ENCODE measurements around the gene TEX53. TPM values are rescaled to one million over a fixed set of nuclear protein-coding genes. Genes with fewer than 3 reads are reported as not detected.

Gene TEX53
- total RNA-seq, 6 experiments from 2014 or later: not detected

GRCh38 chr9:114655689-114656088, 1.9 kb downstream of the TEX53 start:
- H3K4me3 ChIP-seq: no peak overlapping the region
- H3K9me3 ChIP-seq: no peaks in the 10 kb centered on the region
- no peaks in the 10 kb centered on the region for H3K36me3 ChIP-seq
- H3K4me1 ChIP-seq: no peaks in the 10 kb centered on the region
- no peaks in the 10 kb centered on the region for H3K27me3 ChIP-seq
- ATAC-seq (peak in 2 of 4 donors; percentile 28 to 30), DNase-seq (no peak)
- no peak for TF ChIP-seq POLR2A (IDR thresholded peaks at IDR 0.05)
- TF ChIP-seq CTCF (IDR thresholded peaks at IDR 0.05): no peak
- intact Hi-C loops (cut with DNase I): loop anchor here (10.0 kb wide), 3 partner anchors 151 to 251 kb away; partner anchors contain the start of gene WHRN (in 1 of the 2)
- no peak overlapping the region for H3K27ac ChIP-seq
- whole genome bisulfite sequencing (ENCODE audit: insufficient coverage, low coverage, low lambda C conversion rate, missing lambda C conversion rate): 44% methylated on average over 8 of the region's 8 CpGs

- DNase-seq: peak in 2 of 3 donors; percentile 44 to 68
- 28% methylated on average over 6 of the region's 6 CpGs for WGBS (ENCODE audit: insufficient coverage, low coverage, low lambda C conversion rate, missing lambda C conversion rate)
- H3K27ac ChIP-seq: no peak overlapping the region
These were observed 3.9 kb downstream of the TEX53 start for GRCh38 chr9:114653556-114654159.

GRCh38 chr9:114652776-114653555, 4.6 kb downstream of the TEX53 start:
- no peaks in the 10 kb centered on the region for H3K9me3 ChIP-seq
- H3K27me3 ChIP-seq: no peaks in the 10 kb centered on the region
- WGBS (ENCODE audit: insufficient coverage, low coverage, low lambda C conversion rate, missing lambda C conversion rate): 85% methylated on average over 2 of the region's 2 CpGs
- no peaks in the 10 kb centered on the region for H3K36me3 ChIP-seq
- intact Hi-C loops (cut with DNase I): loop anchor here (10.0 kb wide), 3 partner anchors 148 to 248 kb away; partner anchors contain the start of gene WHRN (in 1 of the 2)
- peak in 1 of 3 donors; percentile 39 for DNase-seq
- no peak for TF ChIP-seq CTCF (IDR thresholded peaks at IDR 0.05)
- TF ChIP-seq POLR2A (IDR thresholded peaks at IDR 0.05): no peak
- H3K4me1 ChIP-seq: no peaks in the 10 kb centered on the region
- no peak overlapping the region for H3K27ac ChIP-seq
- ATAC-seq: peak in 1 of 4 donors; percentile 46
- no peak overlapping the region for H3K4me3 ChIP-seq

More at GRCh38 chr9:114653556-114654159, 3.9 kb downstream of the TEX53 start:
- intact Hi-C loops (cut with DNase I): loop anchor here (10.0 kb wide), 3 partner anchors 149 to 249 kb away; partner anchors contain the start of gene WHRN (in 1 of the 2)
- peak; percentile 95 to 99 (median 98) for ATAC-seq
- Histone ChIP-seq H3K4me1 (no peaks in the 10 kb centered on the region), H3K27me3 (no peaks in the 10 kb centered on the region), H3K36me3 (no peaks in the 10 kb centered on the region), H3K9me3 (no peaks in the 10 kb centered on the region), H3K4me3 (no peak overlapping the region)
- peak; percentile 88 to 93 (median 90) for TF ChIP-seq CTCF (IDR thresholded peaks at IDR 0.05)
- TF ChIP-seq POLR2A (IDR thresholded peaks at IDR 0.05): no peak

GRCh38 chr9:114643896-114644295, 13.7 kb downstream of the TEX53 start:
- peak in 1 of 3 donors; percentile 13 for DNase-seq
- WGBS (ENCODE audit: insufficient coverage, low coverage, low lambda C conversion rate, missing lambda C conversion rate): 98% methylated on average over 4 of the region's 5 CpGs
- Histone ChIP-seq H3K27ac (no peak overlapping the region), H3K4me1 (no peaks in the 10 kb centered on the region), H3K9me3 (no peaks in the 10 kb centered on the region), H3K27me3 (no peaks in the 10 kb centered on the region), H3K36me3 (peaks cover 0 to 7% (median 0%) of the 10 kb centered on the region in 4 donors), H3K4me3 (no peak overlapping the region)
- intact Hi-C loops (cut with DNase I): no loop called here
- TF ChIP-seq POLR2A (IDR thresholded peaks at IDR 0.05): no peak
- TF ChIP-seq CTCF (IDR thresholded peaks at IDR 0.05): no peak
- no peak for ATAC-seq

Data from right lobe of liver (tissue), 6 donors.